Head of caudate nucleus (tissue), 42 donors: ENCODE data around the gene MX2.
"Not testable (repeated sequence)": the region's sequence is repeated elsewhere in the genome, so short reads cannot be mapped to it uniquely, and the experiment has no call there.

Experiments used
- DNase-seq, 42 donors: peaks; one replicate each; pipeline versions ENCODE4 v3.0.0 to v3.0.0-alpha.2; 2020 to 2021; ENCODE audit warnings: mixed read lengths in 7 of 42
- intact Hi-C: fragments of 100-400 bp; cut with DNase I; formaldehyde crosslinking; loops from one replicate; pipeline ENCODE4 v1.15.0; 2022

MX2 gene

DNA sequence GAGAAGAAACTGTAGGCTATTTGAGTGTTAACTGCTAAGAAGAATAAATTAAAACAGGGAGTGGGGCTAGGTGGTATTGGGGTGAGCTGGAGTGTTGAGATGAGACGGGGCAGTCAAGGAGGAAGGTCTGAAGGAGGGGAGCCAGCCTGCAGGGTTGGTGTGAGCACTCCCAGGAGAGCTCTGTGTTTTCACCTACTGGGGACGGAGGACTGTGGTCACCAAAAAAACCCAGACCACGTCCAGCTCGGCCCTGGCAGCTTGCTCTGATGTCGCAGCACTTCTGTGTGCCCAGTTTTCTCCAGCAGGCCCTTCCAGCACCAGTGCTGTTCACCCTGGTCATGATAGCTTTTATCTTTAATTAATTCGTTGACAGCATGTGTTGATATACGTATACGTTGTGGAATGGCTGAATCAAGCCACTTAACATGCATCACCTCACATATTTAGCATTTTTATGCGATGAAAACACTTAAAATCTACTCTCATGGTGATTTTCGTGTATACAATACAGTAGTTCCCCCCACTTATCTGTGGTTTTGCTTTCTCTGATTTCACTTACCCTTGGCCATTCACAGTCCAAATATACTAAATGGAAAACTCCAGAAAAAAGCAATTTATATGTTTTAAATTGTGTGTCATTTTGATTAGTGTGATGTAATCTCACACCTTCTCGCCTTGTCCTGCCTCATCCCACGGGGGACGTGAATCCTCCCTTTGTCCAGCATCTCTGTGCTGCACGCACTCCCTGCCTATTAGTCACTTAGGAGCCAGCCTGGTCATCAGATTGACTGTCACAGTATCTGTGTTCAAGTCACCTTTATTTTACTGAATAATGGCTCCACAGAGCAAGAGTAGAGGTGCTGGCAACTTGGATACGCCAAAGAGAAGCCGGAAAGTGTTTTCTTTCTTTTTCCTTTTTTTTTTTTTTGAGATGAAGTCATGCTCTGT, 32.9 kb upstream of the MX2 start:
- intact Hi-C loops = no loop called here
- no peak for DNase-seq

- intact Hi-C loops = no loop called here
- DNase-seq = no peak
Measured at GRCh38 chr21:41333752-41334151, 28.1 kb upstream of the MX2 start.

GRCh38 chr21:41337515-41337914, 24.3 kb upstream of the MX2 start:
- no peak for DNase-seq
- intact Hi-C loops = no loop called here

DNA sequence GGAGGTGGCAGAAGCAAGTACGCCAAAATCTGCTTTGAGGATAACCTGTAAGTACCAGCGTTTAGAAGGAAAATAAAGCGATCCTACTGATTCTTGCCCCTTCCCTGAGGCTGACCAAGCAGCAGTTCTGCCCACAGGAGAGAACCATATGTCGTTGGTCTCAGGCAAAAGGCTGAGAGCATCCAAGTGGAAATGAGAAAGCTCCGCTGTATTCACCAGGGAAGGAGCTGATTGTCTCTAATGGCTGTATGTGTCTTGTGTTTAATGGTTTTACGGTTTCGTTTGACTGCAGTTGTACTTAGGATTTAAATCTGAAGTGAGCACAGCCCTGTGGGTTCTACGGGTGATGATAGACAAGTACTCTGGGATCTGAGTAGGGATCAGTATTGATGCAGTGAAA, 23.4 kb upstream of the MX2 start:
- intact Hi-C loops = no loop called here

DNA sequence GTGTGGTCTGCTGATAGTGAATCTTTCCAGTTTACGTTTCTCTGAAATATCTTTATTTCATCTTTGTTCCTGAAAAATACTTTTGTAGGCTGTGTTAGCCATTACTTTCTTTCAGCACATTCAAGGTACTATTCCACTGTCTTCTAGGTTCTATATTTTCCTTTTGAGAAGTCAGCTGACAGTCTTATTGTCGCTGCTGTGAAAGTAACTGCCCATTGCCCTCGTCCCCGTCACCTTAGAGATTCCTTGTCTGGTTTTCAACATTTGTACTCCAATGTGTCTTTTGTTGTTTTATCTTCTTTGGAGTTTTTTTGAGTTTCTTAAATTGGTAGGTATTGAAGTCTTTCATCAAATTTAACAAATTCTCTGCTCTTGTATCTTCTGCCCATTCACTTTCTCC, 19.8 kb upstream of the MX2 start:
- intact Hi-C loops = no loop called here
- no peak for DNase-seq

More for the DNA sequence above, 23.4 kb upstream of the MX2 start:
- no peak for DNase-seq

- intact Hi-C loops = no loop called here
- DNase-seq = peak in 1 of 42 donors; percentile 6
Measured at GRCh38 chr21:41344146-41344545, 17.7 kb upstream of the MX2 start.

GRCh38 chr21:41345356-41345755, 16.5 kb upstream of the MX2 start:
- intact Hi-C loops = no loop called here

DNA sequence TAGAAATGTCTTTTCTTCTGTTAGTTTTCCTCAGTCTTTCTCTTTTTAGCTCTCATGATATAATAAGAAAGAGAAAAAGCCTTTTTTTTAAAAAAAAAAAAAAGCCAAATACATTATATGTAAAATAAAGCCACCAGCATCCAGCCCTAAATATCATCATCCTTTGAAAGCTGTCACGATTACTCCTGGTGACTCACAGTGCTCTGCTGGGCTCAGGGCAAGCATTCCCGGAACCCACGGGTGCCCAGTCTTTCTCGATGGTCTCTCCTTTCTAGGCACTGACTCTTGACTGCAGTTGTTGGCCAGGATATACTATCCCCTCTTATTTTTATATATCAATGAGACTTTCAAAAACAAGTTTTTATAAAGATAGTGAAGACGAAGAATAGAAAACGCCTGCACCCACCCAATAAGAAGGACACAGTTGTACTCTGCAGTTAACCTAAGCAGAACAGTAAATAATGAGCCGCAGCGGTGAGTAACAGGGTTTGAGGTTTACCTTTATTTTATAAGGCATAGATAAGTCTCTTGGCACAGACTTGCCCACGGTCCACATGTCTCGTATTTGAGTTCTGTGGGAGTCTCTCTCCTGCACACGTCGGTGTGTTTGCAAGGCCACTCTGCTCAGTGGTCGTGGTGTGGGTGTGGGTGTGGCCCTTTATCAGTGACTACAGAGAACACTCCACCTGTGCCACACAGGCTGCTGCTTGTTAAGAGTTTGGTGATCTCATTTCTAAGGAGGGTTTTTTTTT, 15.7 kb upstream of the MX2 start:
- DNase-seq = no peak
- intact Hi-C loops = no loop called here

More at GRCh38 chr21:41345356-41345755, 16.5 kb upstream of the MX2 start:
- DNase-seq = no peak

DNA sequence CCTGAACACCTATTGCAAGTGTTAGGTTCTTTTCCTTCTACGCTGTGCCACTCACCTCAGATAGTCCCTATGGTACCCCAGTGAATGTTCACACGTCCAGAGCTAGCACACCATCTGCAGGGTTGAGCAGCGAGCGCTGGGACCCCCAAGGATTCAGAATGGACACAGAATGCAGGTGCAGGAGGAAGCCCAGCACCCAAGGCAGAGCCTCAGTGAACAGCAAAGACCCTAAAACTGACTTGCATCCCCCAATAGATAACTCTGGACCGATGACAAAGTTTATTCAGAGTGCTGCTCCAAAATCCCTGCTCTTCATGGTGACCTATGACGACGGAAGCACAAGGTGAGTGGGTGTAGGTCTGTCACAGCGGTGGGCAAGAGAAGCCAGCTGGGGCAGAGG, 15.1 kb upstream of the MX2 start:
- intact Hi-C loops = no loop called here
- DNase-seq = no peak

- no peak for DNase-seq
- intact Hi-C loops = no loop called here
Measured at GRCh38 chr21:41348434-41348833, 13.4 kb upstream of the MX2 start.

DNA sequence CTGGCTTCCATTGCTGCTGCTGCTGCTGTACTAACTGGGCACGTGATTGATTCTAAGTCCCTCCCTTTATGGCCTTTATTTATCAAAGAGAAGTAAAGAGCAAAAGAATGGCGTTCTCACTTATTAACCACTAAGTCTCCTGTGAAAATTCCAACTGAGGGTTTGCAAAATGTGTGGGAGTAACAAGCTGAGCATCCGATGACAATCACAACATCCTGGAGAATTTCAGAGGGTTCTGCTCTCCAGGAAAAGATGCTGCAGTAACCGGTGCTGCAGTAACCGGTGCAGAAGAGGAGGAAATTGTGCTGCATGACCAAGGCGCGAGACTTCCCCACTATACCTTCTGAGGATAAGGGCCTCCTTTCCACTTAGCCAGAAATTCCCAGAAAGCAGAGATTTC, 12.7 kb upstream of the MX2 start:
- intact Hi-C loops = no loop called here
- DNase-seq = no peak

GRCh38 chr21:41349619-41350390, 12.0 kb upstream of the MX2 start:
- intact Hi-C loops = no loop called here
- no peak for DNase-seq

- DNase-seq = no peak
- intact Hi-C loops = no loop called here
Measured at GRCh38 chr21:41350436-41351155, 11.2 kb upstream of the MX2 start.

DNA sequence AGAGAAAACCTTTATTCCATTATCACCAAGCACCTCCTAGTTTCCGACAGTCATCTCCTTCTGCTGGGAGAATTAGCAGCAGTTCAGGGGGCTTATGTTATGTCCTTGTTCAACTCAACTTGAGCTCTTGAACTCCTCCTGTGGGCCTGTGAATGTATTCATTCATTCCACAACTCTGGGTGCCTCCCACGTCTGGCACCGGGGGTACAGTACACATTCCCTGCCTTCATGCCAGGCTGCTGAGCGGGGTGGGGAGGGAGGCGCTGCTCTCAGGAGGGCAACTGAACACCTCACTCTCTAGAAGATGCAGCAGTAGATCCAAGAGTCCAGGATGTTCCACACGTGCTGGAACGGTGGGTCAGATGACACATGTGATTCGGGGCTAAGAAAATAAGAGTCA, 4.3 kb upstream of the MX2 start:
- intact Hi-C loops = no loop called here
- DNase-seq = peak in 2 of 42 donors; percentile 1 to 5

DNA sequence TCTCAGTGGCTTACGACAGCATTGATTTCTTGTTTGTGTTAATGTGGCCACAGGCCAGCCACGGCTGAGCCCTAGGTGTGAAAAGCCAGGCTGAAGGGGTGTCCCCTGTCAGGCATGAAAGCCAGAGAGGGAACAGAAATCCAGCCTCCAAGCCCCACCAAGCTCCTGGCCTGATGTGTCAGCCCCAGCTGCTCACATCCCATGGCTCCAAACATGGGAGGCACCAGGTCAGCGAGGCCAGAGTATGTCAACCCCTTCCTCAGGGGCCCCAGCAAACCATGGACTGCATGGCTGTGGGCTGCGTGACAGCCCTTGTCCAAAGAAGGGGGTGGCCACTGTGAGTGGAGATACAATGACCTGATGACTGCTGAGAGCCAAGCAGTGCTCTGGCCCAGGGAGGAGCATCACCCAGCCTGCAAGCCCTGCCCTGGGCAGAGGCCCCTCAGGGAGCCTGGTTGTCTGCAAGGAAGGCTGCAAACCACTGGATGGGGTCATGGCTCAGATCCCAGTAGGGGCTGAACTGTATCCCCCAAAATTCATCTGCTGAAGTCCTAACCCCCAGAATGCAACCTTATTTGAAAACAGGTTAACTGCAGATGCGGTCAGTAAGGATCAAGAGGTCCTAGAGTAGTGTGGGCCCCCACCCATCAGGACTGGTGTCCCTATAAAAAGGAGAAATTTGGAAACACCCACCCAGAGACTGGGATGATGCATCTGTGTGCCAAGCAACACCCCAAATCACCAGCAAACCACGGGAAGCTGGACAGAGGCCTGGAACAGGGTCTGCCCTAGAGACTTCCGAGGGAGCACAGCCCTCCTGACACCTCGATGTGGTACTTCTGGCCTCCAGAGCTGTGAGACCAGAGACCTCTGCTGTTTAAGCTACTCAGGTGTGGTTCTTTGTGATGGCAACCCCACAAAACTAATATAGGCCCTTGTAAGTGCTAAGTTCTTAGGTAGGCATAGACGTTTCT, 3.3 kb upstream of the MX2 start:
- intact Hi-C loops = no loop called here
- DNase-seq = peak in 3 of 42 donors; percentile 5 to 16 (median 13)

DNA sequence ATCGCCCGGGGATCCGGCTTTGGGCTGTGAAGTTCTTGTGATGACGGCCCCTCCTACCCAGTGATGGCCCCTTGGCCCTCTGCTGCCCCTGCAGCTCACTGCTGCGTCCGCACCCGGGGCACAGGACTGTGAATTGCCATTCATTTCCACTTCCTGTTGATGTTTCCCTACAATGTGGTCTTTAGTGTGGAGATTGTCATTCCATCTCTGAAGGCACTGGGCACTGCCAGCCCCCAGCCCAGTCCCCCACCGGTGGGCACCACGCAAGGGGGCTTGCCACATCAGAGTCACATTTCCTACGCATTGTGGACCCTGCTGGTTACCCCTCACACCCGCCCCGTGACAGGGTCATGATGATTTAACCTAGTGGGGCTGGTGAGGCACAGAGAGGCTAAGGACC, 2.5 kb upstream of the MX2 start:
- intact Hi-C loops = no loop called here
- peak in 4 of 42 donors; percentile 7 to 30 (median 9) for DNase-seq

DNA sequence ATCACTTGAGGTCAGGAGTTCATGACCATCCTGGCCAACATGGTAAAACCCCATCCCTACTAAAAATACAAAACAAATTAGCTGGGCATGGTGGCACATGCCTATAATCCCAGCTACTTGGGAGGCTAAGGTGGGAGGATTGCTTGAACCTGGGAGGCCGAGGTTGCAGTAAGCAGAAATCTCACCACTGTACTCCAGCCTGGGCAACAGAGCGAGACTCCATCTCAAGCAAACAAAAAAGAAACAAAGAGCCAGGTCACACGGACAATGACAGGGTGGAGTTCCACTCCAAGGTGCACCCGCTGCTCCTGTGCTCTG, 2.1 kb upstream of the MX2 start:
- intact Hi-C loops, DNase-seq: not testable (repeated sequence)
